ENCODE results near the gene AVPR1A.

AVPR1A gene

DNA sequence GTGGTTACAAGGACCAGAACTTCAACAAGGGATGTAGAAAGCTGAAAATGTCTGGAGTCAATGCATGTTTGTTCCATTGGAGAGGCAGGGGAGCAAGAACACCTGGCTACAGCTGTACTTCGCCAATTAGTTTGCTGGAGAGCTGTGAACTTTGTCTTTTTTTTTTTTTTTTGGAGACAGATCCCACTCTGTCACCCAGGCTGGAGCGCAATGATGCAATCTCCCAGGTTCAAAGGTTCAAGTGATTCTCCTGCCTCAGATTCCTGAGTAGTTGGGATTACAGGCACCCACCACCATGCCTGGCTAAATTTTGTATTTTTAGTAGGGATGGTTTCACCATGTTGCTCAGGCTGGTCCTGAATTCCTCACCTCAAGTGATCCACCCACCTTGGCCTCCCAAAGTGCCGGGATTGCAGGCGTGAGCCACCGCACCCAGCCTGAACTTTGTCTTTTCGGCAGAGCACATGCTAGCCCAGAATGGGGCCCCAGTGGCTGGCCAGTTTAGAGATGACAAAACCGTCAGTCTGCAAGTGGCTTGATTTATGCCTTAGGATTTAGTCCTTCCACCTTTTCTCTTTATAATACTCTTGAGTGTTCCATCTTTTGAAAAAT lies 55.5 kb downstream of the AVPR1A start:
- no peak for DNase-seq (ENCODE audit: low spot score)

DNA sequence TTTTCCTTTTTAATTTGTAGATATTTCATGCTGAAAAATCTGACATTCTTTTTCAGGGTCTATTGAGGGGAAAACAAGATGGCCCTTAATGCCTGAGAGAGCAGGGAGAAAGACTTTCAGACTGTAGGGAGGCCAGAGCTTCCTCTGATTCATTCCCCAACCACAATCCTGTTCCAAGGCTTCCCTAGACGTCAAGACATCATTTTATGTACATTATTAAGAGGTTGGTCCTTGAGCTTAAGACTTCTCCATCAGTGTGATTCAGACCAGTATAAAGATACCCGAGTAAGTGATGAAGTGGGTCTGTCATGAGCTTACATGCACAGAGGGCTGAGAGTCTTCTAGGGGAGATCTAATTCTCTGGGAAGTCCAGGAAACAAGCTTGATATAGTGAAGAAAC lies 57.3 kb downstream of the AVPR1A start:
- no peak for DNase-seq (ENCODE audit: low spot score)

DNA sequence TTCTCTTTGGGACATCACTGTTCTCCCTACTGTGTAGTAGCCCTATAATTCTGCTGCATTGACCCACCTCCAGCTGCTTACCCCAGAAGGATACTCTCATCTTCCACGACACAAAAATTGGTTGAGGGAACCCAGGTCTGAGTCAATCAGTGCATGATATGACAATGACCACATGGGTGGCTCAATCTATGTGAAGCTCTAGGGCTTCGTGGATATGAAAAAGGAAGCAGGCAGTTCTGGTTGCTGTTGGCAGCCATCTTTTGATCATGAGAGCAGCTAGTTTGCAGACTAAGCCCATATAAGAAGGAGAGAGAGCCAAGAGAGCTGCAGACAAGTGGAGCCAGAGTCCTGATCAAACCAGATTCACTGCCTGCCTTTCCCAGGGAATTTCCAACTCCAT lies 57.9 kb downstream of the AVPR1A start:
- no peak for DNase-seq (ENCODE audit: low spot score)
